ENCODE data around the gene PC. TPM values are rescaled to one million over a fixed set of nuclear protein-coding genes. Genes with fewer than 3 reads are reported as not detected.
"Not testable (repeated sequence)": the region's sequence is repeated elsewhere in the genome, so short reads cannot be mapped to it uniquely, and the experiment has no call there.

PC gene
- total RNA-seq, 2 donors from 2014 or later, result 5.8 to 7.4 TPM

- not testable (repeated sequence) for H3K36me3 Mint-ChIP-seq (ENCODE audit: low read depth); H3K9me3 ChIP-seq (ENCODE audit: control insufficient read depth, low read length, poor library complexity, severe bottlenecking); H3K4me3 Mint-ChIP-seq; DNase-seq; ATAC-seq; H3K4me1 Mint-ChIP-seq; H3K27ac Mint-ChIP-seq
- peaks cover 31% of the 10 kb centered on the region for H3K27me3 Mint-ChIP-seq
Measured at GRCh38 chr11:66988741-66989140, 30.6 kb upstream of the PC start.

- Mint-ChIP-seq H3K27me3 (peaks cover 27% of the 10 kb centered on the region), H3K4me1 (peaks cover 6% of the 10 kb centered on the region), H3K4me3 (no peak overlapping the region), H3K36me3 (ENCODE audit: low read depth) (peaks cover 5% of the 10 kb centered on the region), H3K27ac (no peak overlapping the region)
- DNase-seq, result no peak
- ATAC-seq, result no peak
- no peaks in the 10 kb centered on the region for H3K9me3 ChIP-seq (ENCODE audit: control insufficient read depth, low read length, poor library complexity, severe bottlenecking)
Measured at GRCh38 chr11:66987924-66988637, 29.9 kb upstream of the PC start.

DNA sequence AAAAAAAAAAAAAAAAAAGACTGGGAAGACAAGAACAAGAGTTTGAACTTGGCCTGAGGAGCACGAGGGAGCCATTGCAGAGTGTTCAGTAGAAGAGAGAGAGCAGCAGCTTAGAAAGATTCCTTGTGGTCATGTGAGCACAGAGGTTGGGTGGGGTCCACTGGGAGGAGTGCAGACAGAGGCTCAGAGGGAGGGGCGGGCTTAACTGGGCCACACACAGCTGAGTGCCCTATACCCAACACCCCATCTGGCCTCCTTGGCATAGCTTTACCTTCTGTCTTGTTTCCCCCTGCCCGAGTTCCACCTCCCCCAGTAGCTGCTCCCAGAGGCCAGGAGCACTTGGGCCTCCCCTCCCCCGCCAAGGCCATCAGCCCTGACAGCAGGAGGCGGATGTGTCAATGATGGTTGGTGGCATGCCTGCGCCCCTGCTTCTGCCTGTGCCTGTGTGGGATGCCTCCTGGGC lies 29.0 kb upstream of the PC start:
- Mint-ChIP-seq H3K27me3 (peaks cover 26% of the 10 kb centered on the region), H3K36me3 (ENCODE audit: low read depth) (peaks cover 5% of the 10 kb centered on the region), H3K4me1 (peaks cover 8% of the 10 kb centered on the region), H3K4me3 (no peak overlapping the region), H3K27ac (no peak overlapping the region)
- no peak for DNase-seq
- no peaks in the 10 kb centered on the region for H3K9me3 ChIP-seq (ENCODE audit: control insufficient read depth, low read length, poor library complexity, severe bottlenecking)
- no peak for ATAC-seq

- DNase-seq (no peak), ATAC-seq (no peak)
- Mint-ChIP-seq H3K27me3 (peaks cover 26% of the 10 kb centered on the region), H3K27ac (no peak overlapping the region), H3K4me1 (peaks cover 8% of the 10 kb centered on the region), H3K4me3 (no peak overlapping the region), H3K36me3 (ENCODE audit: low read depth) (peaks cover 5% of the 10 kb centered on the region)
- no peaks in the 10 kb centered on the region for H3K9me3 ChIP-seq (ENCODE audit: control insufficient read depth, low read length, poor library complexity, severe bottlenecking)
Measured at GRCh38 chr11:66986178-66986545, 28.0 kb upstream of the PC start.

- ATAC-seq, result no peak
- H3K4me3 Mint-ChIP-seq, result no peak overlapping the region
- no peaks in the 10 kb centered on the region for H3K9me3 ChIP-seq (ENCODE audit: control insufficient read depth, low read length, poor library complexity, severe bottlenecking)
- DNase-seq, result no peak
- peaks cover 5% of the 10 kb centered on the region for H3K36me3 Mint-ChIP-seq (ENCODE audit: low read depth)
- H3K4me1 Mint-ChIP-seq, result peaks cover 8% of the 10 kb centered on the region
- H3K27ac Mint-ChIP-seq, result no peak overlapping the region
- H3K27me3 Mint-ChIP-seq, result peaks cover 26% of the 10 kb centered on the region
Measured at GRCh38 chr11:66985508-66986177, 27.5 kb upstream of the PC start.

GRCh38 chr11:66983275-66983924 lies 25.2 kb upstream of the PC start:
- Mint-ChIP-seq H3K36me3 (ENCODE audit: low read depth) (peaks cover 5% of the 10 kb centered on the region), H3K27me3 (peaks cover 11% of the 10 kb centered on the region), H3K4me1 (peaks cover 8% of the 10 kb centered on the region), H3K27ac (no peak overlapping the region), H3K4me3 (no peak overlapping the region)
- ATAC-seq, result no peak
- DNase-seq, result no peak
- H3K9me3 ChIP-seq (ENCODE audit: control insufficient read depth, low read length, poor library complexity, severe bottlenecking), result no peaks in the 10 kb centered on the region

DNA sequence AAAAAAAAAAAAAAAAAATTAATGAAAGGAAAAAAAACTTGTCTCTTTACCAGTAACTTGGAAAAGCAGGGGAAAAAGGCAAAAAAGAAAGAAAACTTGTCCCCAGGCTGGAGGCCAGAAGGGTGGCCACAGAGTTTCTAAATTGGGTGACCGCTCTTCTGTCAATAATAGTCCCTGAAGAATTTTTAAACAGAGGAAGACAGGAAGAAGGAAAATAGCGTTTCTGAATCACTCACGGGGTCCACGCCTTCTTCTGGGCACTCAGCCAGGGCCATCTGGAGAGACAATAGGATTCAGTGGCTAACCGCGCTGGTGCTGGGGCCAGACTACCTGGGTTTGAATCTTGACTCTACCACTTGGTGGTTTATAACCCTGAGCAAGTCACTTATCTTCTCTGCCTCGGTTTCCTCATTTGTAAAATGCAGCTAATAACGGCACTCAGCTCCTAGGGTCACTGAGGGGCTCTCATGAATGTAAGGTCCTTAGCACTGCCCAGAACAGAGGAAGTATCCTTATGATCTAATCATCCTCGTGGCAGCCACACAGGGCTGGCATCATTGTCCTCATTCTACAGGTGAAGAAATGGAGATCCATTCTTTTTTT lies 23.9 kb upstream of the PC start:
- DNase-seq (no peak), ATAC-seq (no peak)
- Mint-ChIP-seq H3K27ac (no peak overlapping the region), H3K4me1 (peaks cover 7% of the 10 kb centered on the region), H3K27me3 (peaks cover 6% of the 10 kb centered on the region), H3K36me3 (ENCODE audit: low read depth) (peaks cover 3% of the 10 kb centered on the region), H3K4me3 (no peak overlapping the region)
- H3K9me3 ChIP-seq (ENCODE audit: control insufficient read depth, low read length, poor library complexity, severe bottlenecking), result no peaks in the 10 kb centered on the region

DNA sequence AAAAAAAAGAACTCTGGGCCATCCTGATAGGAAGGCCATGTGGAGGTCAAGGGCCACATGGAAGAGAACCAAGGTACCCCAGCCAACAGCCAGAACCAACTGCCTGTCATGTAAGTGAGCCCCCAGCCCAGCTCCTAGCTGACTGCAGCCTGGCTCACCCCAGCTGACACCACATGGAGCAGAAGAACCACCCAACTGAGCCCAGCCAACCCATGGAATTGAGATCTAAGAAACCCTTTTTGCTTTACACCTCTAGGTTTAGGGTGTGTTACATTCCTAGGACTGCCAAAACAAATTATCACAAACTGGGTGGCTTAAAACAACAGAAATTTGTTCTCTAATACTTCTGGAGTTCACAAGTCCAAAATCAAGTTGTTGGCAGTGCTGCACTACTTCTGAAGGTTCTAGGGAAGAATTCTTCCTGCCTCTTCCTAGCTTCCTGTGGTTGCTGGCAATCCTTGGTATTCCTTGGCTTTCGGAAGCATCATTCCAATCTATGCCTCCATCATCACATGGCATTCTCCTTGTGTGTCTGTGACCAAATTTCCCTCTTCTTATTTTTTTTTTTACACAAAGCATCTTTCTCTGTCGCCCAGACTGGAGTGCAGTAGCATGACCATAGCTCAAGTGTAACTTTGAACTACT lies 21.3 kb upstream of the PC start:
- Mint-ChIP-seq H3K4me3 (no peak overlapping the region), H3K4me1 (peaks cover 2% of the 10 kb centered on the region), H3K27ac (no peak overlapping the region), H3K27me3 (peaks cover 6% of the 10 kb centered on the region), H3K36me3 (ENCODE audit: low read depth) (no peaks in the 10 kb centered on the region)
- DNase-seq (no peak), ATAC-seq (no peak)
- no peaks in the 10 kb centered on the region for H3K9me3 ChIP-seq (ENCODE audit: control insufficient read depth, low read length, poor library complexity, severe bottlenecking)

- ATAC-seq (no peak), DNase-seq (no peak)
- no peak overlapping the region for H3K4me3 Mint-ChIP-seq
- H3K27me3 Mint-ChIP-seq, result peaks cover 6% of the 10 kb centered on the region
- H3K4me1 Mint-ChIP-seq, result peaks cover 2% of the 10 kb centered on the region
- no peak overlapping the region for H3K27ac Mint-ChIP-seq
- H3K36me3 Mint-ChIP-seq (ENCODE audit: low read depth), result no peaks in the 10 kb centered on the region
- H3K9me3 ChIP-seq (ENCODE audit: control insufficient read depth, low read length, poor library complexity, severe bottlenecking), result no peaks in the 10 kb centered on the region
Measured at GRCh38 chr11:66978717-66979116, 20.5 kb upstream of the PC start.

GRCh38 chr11:66978229-66978628 lies 20.0 kb upstream of the PC start:
- H3K36me3 Mint-ChIP-seq (ENCODE audit: low read depth), result no peaks in the 10 kb centered on the region

DNA sequence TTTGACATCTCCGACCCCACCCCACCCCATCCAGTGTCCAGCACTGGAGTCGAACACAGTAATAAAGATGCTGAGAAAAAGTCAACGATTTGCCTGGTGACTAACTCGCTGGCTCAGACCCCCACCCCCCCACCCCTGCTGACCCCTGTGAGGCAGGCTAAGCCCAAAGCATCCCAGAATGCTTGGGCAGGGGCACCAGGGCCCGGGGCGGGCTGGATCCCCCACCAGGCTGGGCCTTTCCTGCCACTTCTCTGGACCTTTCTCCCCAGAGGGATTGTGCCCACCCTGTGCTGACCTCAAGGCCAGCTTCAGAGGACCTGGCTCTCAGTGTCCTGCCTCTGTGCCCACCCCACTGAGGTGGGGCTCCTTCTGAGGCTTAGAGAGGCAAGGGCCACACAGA lies 18.7 kb upstream of the PC start:
- ATAC-seq, result no peak
- H3K27ac Mint-ChIP-seq, result no peak overlapping the region
- H3K4me1 Mint-ChIP-seq, result no peaks in the 10 kb centered on the region

More at GRCh38 chr11:66978229-66978628, 20.0 kb upstream of the PC start:
- DNase-seq, result no peak
- ATAC-seq, result no peak
- no peaks in the 10 kb centered on the region for H3K9me3 ChIP-seq (ENCODE audit: control insufficient read depth, low read length, poor library complexity, severe bottlenecking)
- H3K27ac Mint-ChIP-seq, result no peak overlapping the region
- peaks cover 2% of the 10 kb centered on the region for H3K4me1 Mint-ChIP-seq
- H3K4me3 Mint-ChIP-seq, result no peak overlapping the region
- peaks cover 6% of the 10 kb centered on the region for H3K27me3 Mint-ChIP-seq

GRCh38 chr11:66976028-66976467 lies 17.9 kb upstream of the PC start:
- no peaks in the 10 kb centered on the region for H3K9me3 ChIP-seq (ENCODE audit: control insufficient read depth, low read length, poor library complexity, severe bottlenecking)
- no peak for ATAC-seq
- Mint-ChIP-seq H3K27ac (no peak overlapping the region), H3K27me3 (peaks cover 18% of the 10 kb centered on the region), H3K4me1 (no peaks in the 10 kb centered on the region), H3K4me3 (no peak overlapping the region), H3K36me3 (ENCODE audit: low read depth) (no peaks in the 10 kb centered on the region)
- DNase-seq, result no peak

More for the DNA sequence above, 18.7 kb upstream of the PC start:
- no peak overlapping the region for H3K4me3 Mint-ChIP-seq
- no peak for DNase-seq
- H3K9me3 ChIP-seq (ENCODE audit: control insufficient read depth, low read length, poor library complexity, severe bottlenecking), result no peaks in the 10 kb centered on the region
- peaks cover 13% of the 10 kb centered on the region for H3K27me3 Mint-ChIP-seq
- no peaks in the 10 kb centered on the region for H3K36me3 Mint-ChIP-seq (ENCODE audit: low read depth)
